ENCODE data around the gene RGS6.
"Not testable (repeated sequence)": the region's sequence is repeated elsewhere in the genome, so short reads cannot be mapped to it uniquely, and the experiment has no call there.

RGS6 gene

DNA sequence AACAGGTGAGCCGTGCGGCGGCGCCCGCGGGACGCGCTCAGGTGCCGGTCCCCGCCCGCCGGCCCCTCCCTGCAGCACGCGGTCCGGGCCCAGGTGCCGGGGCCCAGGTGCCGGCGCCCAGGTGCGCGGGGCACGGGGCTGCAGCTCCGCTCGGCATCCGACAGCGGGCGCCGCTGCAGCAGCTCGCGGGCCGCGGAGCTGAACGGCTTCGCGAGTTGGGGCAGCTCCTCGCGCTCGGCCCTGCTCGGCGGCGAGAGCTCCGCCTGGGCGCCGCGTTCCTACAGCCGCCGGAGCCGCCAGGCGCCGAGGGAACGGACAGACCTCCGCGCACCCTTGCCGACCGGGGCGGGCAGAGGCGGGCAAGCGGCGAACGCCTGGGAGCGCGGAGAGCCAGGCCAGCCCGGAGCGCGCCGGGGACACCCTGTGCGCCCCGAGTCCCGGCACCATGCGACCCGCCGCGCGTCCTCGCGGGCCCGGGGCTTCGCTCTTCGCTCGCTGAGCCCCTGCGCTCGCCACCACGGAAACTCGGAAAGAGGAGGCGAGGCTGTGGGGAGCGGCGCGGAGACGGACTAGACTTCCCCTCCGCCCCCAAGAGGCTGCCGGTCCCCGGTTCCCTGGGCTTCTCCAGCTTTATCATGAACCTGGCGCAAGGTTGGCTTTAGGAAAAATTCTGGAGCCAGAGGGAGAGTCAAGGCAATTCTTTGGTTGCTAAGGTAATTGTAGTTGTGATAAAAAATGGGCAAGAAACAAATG is at the start of gene RGS6:
Gene RGS6, plus strand, starts transcription at position 201 of the 753 bp plus-strand sequence.
- DNase-seq = no peak

DNA sequence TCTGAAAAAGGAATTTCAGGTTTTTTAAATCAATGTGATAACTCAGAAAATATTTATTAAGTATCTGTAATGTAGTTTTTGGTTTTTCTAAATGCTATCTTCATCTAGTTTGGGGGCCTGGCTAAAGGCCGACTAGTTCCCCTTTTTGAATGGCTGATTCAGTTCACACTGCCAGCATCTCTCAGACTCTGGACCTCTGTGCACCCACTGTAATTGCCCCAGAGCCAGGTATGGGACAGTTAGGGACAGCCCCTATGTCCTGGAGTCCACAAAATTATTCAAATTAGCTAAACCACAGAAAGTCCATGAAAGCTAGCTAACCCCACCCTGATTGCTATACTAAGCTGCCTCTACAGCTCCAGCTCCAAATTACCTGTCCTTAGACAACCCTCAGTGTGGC is 49.1 kb upstream of the RGS6 start:
- no peak for DNase-seq

DNA sequence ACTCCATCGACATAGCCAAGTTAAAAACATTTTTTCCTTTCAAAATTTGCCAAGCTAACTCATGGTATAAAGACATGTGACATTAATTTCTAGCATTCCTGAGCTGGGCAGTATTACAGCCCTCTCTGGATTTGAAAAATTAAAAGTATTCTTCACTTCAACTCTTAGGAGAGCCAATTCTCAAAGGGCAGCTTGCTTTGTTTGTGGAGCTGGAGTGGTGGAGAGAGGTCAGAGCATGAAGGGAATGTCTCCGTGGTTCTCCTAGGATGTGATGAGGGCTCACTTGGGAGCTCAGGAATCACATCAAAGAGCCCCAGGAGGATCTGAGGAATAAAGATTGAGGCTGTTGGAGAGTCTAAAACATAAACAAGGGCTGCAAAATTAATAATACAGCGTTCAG is 46.9 kb upstream of the RGS6 start:
- DNase-seq = no peak

DNA sequence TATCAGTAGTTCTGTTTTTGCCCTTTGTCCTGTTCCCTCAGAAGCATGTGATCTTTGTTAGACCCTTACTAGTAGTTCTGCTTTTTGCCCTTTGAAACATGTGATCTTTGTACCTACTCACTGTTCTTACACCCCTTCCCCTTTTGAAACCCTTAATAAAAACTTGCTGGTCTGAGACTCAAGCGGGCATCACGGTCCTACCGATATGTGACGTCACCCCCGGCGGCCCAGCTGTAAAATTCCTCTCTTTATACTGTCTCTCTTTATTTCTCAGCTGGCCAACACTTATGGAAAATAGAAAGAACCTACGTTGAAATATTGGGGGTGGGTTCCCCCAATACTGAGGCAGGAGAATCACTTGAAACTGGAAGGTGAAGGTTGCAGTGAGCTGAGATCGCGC is 44.4 kb upstream of the RGS6 start:
- not testable (repeated sequence) for DNase-seq

DNA sequence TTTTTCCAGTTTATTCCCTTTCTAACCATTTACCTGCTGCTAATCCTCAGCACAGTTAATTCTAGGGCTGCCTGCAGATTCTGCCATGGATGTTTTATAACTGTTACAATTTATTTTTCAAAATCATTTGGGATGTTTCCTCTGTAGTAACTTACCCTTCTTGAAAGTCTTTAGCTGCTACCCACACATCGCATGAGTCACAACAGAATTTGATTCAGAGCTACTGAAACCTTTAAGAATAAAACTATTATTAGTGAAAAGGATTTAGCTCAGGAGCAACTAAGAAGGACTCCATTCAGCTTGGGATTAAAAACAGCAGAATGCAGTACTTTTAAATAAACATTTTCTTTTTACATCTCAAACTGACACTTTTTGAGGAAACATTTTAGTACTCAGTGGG is 41.7 kb upstream of the RGS6 start:
- no peak for DNase-seq

DNA sequence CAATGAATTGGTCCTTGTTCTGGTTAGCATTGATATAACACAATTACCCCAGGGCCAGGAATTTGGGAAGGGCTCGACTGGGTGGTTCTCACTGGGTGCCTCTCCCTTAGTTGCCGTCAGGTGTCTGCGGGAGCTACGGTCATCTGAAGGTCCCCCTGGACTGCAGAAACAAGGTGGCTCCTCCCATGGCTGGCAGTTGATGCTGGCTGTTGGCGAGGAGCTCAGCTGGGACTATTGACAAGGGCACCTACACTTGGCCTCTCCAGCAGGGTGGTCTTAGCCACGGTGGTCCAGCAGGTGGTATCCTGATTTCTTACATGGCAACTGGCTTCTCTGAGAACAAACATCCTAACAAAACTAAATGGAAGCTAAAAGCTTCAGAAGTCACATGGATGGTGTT is 41.0 kb upstream of the RGS6 start:
- DNase-seq = no peak

DNA sequence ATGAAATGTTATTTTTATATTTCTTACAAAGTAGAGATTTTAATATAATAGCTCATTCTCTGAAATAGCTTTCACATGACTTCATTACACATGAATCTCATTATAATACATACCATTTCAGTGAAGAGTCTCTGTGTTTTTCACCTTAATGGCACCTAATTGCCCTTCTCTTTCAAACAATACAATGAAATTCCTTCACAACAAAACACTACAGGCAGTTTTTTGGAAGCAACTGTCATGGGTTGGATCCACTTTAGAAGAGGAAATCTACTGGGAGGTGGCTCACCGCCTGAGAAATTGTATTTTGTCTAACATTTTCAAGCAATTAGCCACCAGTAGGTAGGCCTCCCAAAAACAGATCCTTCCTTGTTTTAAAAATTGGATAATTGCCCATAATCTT is 40.3 kb upstream of the RGS6 start:
- no peak for DNase-seq

DNA sequence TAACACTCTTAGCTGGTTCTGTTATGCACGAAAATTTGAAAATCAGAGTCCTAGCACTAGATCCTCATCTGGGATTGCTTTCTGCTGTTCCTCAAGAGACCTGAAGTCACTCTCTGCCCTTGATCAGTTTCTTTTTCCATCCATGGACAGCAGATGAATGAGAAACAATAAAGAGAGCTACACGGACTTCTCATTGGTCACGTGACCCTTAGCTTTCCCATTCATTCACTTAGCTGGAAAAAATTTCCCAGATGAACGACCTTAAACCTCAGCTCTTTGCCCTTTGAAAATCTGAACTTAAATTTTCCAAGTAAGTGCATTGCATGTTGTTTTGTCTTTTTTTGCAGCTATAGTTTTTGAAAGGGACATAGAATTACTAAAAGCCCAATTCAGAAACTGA is 27.2 kb upstream of the RGS6 start:
- no peak for DNase-seq

DNA sequence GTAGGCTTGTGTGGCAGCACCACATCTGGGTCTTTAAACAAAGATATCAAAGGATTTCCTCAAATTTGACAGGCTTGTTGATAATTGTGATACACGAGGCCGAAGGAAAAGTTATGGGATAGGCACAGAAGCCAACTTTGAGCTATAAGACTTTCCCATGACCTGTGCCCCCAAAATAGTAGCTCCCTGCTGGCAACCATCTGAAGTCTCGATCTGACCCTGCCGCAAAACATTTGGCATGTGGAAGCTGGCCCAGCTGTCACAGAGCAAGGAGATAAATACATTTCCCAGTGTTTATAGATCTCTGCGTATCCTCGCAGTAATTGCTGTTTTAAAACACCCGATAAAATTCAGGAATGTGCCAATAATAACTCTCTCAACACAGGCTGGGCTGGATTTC is 26.4 kb upstream of the RGS6 start:
- no peak for DNase-seq

DNA sequence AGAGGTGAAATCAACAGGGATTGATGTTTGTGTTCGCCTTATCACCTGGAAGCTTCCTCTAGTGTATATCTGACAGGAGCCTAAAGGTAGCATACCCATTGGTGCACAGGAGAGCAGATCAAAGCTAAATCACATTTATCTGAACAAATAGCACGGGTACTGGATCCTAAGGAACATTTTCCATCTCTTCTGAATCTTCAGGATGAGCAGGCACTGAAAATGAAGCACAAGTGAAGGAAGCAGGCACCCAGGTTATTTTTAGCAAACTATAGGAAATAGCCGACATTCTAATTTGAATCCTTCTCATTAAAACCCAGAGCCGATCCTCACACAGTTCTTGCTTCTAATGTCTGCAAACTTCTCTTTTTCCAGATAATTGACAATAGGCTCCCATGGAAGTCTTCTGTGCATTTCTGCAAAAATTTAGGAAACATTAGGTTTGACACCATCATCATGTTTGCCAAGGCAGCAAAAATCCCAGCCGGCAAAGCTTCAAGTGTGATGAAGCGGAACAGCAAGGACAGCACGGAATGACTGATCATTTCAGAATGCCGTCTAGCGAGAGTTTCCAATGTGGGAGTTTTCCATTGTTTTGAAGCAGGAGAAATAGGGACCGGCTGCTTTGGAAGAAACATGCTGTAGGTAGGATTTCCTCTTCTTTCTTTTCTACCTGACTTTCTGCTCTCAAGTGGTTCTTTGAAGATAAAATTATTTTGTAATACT is 24.3 kb upstream of the RGS6 start:
- no peak for DNase-seq

DNA sequence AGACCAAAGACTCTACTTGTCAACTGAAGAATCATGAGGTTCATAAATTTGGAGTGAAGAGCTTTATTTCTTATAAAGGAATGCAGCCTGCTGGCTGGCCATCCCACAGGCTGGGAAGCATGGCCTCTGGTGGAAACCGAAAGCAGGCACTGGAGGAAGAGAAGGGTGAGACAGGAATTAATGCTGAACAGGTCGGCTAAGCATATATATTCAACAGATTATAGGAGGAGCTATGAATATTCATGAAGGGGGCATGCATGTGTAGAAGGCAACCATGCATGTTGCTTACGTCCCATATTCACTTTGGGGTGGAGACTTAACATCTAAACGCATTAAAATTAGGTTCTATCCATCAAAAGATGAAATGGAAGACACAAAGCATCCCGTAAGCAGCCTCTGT is 20.6 kb upstream of the RGS6 start:
- DNase-seq = no peak

DNA sequence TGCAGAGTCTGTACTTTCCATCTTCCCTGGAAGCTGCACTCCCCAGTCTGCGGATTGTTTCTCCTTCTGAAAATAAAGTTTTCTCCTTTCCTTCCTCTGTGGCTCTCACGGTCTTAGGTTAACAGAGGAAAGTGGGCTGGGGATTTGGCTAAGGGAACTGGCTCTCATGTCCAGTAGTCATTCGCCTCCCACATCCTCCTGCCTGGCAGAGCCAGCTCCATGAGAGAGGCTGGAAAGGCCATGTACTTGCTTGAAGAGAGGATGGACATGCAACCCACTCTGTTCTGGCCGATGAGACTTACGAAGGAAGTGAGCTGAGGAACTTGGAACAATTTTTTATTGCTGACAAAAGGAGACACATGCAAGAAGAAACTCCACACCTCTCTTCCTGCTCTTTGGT is 18.9 kb upstream of the RGS6 start:
- no peak for DNase-seq

DNA sequence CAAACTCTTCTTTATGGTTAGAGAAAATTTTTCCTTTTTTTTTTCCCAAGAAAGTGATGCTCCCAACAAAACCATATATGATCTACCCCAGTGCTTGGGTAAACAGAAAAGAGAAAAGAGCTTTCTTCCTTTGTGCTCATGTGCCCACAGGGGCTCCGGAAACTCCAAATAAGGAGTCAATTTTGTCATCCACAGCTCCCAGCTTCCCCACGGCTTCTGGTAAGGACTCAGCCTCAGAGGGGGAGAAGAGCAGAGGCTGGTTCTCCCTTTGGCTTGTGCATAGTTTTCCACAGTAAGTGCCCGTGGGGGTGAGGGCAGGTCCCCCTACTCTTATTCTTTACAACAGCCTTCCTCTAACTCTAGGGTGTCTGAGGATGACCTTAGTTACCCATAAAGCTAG is 13.3 kb upstream of the RGS6 start:
- no peak for DNase-seq

DNA sequence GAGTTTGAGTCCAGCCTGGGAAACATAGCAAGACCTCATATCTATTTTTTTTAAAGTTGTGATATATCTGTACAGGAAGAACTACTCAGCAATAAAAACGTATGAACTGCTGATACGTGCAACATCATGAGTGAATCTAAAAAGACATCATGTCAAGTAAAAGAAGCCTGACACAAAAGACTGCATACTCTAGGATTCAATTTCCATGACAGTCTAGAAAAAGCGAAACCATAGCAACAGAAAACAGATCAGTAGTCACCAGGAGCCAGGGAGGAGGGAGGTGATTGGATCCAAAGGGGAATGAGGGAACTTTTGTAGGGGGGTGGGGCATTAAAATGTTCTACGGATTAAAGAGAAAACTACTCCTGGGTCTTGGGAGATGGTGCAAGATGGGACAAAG is 8.7 kb upstream of the RGS6 start:
- no peak for DNase-seq

DNA sequence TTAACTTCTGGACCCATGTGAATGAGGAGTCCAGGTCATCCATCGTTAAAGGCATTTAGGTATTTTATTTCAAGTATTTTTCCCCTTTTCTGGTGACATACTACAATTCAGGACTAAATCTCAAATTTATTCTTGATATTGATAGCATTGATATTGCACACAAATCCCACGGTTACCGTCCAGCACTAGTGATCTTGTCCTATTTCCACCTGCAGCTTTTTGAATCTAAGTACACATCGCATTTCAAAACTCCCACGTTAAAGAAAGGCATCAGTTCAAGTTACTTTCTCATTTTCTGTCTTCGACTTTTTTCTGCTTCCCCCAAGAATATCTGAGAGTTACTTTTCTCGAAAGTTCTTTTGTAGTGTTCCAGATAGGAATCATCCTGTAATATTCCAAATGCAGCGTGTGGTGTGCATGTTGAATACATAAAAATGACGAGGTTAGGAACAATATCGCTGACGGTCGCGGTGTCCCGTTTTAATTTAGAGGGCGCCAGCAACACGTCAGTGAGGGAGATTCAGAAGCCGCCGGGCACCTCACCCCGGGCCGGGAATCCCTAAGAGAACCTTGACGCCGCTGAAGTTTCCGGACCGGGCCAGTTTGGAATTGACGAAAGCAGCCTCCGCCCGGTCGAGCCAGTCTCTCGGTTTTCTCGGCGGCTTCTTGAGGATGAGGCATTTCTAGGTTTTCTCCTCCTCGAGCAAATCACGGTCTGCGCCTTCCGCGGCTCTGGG is 569 bp upstream of the RGS6 start:
- no peak for DNase-seq

DNA sequence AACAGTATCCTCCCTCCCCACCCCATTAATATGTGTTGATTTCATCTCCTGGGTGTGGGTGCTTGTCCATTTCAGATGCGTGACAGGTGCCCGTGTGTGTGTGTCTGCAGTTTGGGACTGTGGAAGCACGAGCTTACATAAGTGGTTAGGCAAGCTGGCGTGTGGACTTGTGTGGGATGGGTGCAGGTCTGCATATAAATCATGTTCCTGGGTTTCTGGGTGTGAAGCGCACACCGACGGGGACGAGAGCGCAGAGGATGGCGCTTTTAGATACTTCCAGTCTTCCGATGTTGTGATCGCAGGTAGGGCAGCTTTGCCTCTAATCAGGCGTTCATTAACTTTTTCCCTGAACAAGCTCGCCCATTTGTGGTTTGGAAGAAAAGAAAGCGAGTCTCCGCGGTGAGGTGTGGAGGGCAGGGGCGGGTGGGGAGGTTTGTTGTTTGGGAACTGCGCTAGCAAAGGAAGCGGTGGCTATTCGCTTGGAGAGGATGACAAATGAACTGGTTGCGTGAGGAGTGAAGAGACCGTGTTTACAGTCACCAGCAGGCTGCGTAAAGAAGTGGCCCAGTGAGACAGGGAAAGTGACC is 865 bp downstream of the RGS6 start:
- no peak for DNase-seq

DNA sequence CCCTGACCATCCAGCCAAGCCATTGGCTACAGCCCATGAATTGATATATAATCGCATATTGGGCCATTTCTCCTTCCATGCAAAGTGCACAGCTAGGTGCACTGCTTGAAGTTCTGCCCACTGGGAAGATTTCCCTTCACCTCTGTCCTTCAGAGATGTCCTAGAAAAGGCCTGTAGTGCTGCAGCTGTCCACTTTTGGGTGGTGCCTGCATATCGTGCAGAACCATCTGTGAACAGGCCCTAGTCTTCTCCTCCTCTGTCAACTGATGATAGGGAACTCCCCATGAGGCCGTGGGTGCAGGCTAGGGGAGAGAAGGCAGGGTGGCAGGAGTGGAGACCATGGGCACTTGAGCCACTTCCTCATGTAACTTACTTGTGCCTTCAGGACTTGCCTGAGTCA is 6.0 kb downstream of the RGS6 start:
- DNase-seq = not testable (repeated sequence)

DNA sequence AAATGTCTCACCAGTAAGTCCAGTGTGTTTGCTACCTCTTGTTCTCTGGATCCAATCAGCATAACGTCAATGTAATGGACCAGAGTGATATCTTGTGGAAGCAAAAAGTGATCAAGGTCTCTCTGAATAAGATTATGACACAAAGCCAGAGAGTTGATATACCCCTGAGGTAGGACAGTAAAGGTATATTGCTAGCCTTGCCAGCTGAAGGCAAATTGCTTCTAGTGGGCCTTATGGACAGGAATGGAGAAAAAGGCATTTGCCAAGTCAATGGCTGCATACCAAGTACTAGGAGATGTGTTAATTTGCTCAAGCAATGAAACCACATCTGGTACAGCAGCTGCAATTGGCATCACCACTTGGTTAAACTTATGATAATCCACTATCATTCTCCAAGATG is 7.1 kb downstream of the RGS6 start:
- DNase-seq = not testable (repeated sequence)

DNA sequence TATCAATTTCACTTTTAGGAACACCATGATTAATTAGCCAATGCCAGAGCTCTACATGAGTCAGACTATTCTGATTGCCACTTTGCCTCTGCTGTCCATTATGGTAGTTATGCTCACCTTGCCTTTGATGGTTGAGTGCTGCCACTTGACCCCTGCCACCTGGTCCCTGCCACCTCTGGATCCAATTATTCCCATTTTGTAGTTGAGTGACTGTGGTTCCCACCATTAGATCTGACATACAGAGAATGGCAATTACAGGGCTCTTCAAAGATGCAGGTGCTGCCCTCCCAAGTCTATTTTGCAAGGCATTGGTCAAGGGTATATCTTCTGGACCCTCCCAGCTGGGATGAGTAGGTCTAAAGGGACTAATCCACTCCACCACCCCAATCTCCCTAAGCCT is 8.3 kb downstream of the RGS6 start:
- not testable (repeated sequence) for DNase-seq

DNA sequence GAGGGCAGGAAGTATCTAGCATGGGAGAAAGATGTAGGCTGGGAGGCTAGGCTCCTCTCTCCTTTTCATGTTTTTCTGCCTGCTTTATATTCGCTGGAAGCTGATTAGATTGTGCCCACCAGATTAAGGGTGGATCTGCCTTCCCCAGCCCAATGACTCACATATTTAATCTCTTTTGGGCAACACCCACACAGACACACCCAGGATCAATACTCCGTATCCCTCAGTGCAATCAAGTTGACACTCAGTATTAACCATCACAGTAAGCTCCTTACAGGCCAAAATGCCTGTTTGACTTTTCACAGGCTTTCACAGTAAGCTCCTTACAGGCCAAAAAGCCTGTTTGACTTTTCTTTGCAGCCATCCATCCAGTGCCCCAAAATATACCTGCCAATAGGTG is 9.4 kb downstream of the RGS6 start:
- DNase-seq = not testable (repeated sequence)

DNA sequence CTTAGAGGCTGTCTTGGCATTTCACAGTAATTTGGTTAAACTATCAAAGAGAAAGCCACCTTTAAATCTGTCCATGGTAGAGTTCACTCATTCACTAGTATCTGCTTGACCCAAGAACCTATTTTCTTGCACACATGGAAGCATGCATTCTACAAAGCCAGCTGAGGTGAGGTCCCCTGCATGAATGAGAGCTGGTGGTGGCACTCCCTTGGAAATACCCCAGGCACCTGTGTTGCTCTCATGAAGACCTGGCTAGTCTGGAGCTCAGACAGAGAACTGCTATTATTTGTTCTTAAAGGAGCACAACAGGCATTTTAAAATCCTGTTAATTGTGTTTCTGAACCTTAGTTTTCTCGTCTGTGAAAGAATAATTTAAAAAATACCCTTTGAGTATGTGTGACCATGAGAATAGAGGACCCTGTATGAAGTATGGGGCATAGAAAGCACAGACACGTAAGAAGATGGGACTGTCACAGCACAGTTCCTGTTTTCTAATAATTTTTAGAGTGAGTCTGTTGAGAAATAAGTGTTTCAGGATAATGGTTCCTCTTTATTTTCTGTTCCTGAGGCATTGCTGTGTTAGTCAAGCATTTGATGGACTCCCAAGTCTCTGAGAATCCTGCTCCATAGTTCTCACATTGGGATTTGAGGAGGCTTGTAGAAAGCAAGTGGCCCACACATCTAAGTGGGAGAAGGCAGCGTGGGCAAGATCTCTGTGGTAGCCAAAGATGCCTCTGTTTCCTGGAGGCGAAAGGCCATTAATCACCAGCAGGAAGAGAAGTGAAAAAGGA is 10.9 kb downstream of the RGS6 start:
- no peak for DNase-seq

DNA sequence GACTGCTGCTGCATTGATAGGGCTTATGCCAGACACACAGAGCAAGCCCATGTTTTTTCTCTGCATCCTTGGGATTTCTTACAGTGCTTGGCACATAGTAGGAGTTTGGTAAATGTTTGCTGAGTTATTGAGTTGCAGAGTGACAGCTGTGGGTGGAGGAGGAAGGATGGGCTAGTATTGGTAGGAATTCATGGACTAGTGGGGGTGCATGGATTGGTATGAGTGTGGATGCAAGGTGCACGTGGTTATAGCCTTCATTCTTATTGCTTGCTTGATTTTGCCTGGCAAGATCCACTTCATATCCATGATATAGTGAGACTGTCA is 11.4 kb downstream of the RGS6 start:
- no peak for DNase-seq

DNA sequence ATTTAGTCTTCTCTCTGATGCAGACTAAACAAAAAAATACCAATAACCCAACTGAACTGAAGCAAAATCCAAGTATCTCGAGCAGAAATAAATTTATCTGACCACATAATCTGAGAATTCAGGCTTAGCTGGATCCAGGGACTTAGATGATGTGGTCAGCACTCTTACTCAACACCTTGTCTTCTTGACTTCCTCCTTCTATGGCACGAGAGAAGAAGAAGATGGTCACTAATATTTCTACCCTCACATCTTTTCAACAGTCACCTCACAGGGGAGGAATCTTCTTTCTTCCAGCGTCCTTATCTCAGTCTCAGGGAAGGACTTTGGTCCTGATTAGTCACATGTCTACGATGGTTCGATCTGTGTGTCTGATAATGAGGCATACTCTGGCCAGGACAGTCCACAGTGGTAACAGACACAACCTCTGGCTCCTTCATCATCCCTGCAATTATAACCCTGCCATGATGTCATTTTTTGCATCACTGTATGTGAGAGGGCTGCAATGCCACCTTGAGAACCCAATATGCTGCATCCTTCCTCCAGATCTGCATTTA is 15.8 kb downstream of the RGS6 start:
- no peak for DNase-seq

All from CD4-positive, alpha-beta T cell treated with Interleukin-1 beta for 1 hour (primary cell).